ENCODE measurements around the gene YAE1.

DNA sequence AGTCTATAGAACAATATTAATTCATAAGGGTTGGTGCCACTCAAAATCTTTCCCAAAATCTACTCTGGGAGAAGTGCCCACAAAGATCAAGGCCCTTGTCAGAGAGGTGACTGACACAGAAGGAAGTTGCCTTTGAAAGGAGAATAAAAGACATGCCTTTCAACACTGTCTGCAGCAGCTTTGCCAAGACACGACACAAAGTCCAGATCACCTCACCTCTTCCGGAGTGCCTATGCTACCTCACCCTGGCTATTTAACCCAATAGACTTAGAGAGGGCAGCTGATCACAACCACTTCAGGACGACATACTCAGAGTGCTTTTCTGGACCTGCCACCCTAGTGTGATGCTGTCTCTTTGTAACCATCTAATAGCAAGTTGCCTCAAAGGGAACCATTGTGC, 49.0 kb upstream of the YAE1 start:
- TF ChIP-seq, protein P1, sequence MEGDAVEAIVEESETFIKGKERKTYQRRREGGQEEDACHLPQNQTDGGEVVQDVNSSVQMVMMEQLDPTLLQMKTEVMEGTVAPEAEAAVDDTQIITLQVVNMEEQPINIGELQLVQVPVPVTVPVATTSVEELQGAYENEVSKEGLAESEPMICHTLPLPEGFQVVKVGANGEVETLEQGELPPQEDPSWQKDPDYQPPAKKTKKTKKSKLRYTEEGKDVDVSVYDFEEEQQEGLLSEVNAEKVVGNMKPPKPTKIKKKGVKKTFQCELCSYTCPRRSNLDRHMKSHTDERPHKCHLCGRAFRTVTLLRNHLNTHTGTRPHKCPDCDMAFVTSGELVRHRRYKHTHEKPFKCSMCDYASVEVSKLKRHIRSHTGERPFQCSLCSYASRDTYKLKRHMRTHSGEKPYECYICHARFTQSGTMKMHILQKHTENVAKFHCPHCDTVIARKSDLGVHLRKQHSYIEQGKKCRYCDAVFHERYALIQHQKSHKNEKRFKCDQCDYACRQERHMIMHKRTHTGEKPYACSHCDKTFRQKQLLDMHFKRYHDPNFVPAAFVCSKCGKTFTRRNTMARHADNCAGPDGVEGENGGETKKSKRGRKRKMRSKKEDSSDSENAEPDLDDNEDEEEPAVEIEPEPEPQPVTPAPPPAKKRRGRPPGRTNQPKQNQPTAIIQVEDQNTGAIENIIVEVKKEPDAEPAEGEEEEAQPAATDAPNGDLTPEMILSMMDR (IDR thresholded peaks at IDR 0.05; ENCODE audit: low read depth, low read length), result no peak
- TF ChIP-seq EZH2phosphoT487 (IDR thresholded peaks at IDR 0.05; ENCODE audit: low read depth), result no peak

Measured in OCI-LY3 (cell line).